Right lobe of liver (tissue), 6 donors: ENCODE results near the gene SEMA3B. TPM values are rescaled to one million over a fixed set of nuclear protein-coding genes. Genes with fewer than 3 reads are reported as not detected.

Experiments
- ATAC-seq, 4 donors: fragments of 200-7000 bp; cut with Tn5 transposase; one replicate each; pipeline ENCODE4 v1.9.1; 2020; ENCODE audit warnings: mild to moderate bottlenecking in 4 of 4, moderate library complexity in 4 of 4
- DNase-seq, 3 donors: peaks; one replicate each; pipeline ENCODE4 v3.0.0-alpha.2; 2020
- H3K27ac ChIP-seq, 3 donors: fragments of 200-600 bp; one replicate each; pipeline ENCODE4 v1.8.0; 2022
- H3K27me3 ChIP-seq, 2 donors: fragments of 200-600 bp; one replicate each; pipeline ENCODE4 v1.8.0; 2022
- H3K36me3 ChIP-seq, 4 donors: fragments of 200-600 bp; sonication (generic) in 1 of 4; one replicate each; pipeline versions ENCODE4 v1.5.1 to v1.8.0; 2017 to 2022; ENCODE audit warnings: control low read depth in 1 of 4
- H3K4me1 ChIP-seq, 4 donors: fragments of 200-600 bp; sonication (generic) in 1 of 4; one replicate each; pipeline versions ENCODE4 v1.5.1 to v1.8.0; 2017 to 2022; ENCODE audit warnings: control low read depth in 1 of 4
- H3K4me3 ChIP-seq, 3 donors: fragments of 200-600 bp; one replicate each; pipeline ENCODE4 v1.8.0; 2022
- H3K9me3 ChIP-seq, 4 donors: fragments of 200-600 bp; sonication (generic) in 1 of 4; one replicate each; pipeline versions ENCODE4 v1.5.1 to v1.8.0; 2017 to 2022; ENCODE audit warnings: control low read depth in 1 of 4
- CTCF ChIP-seq, 4 donors: fragments of 200-600 bp in 3 of 4; fragments of 450-650 bp in 1 of 4; IDR thresholded peaks; one replicate each; pipeline versions ENCODE4 v1.5.1 to v1.8.0; 2016 to 2022; ENCODE audit warnings: antibody characterized with exemption in 4 of 4, mild to moderate bottlenecking in 2 of 4
- POLR2A ChIP-seq: fragments of 450-650 bp; IDR thresholded peaks from one replicate; pipeline ENCODE4 v1.6.1; 2017; ENCODE audit warnings: antibody characterized with exemption, mild to moderate bottlenecking
- WGBS: methylation state at CpG from one replicate; pipeline ENCODE4 v1.1.6; 2018; ENCODE audit warnings: low coverage, low lambda C conversion rate; ENCODE audit not compliant: insufficient coverage; ENCODE audit errors: missing lambda C conversion rate; 5-methylcytosine and 5-hydroxymethylcytosine counted together
- intact Hi-C, 2 donors: fragments of 100-400 bp; cut with DNase I; formaldehyde crosslinking; loops; one replicate each; pipeline versions ENCODE4 v1.11.2 to v1.14.1; 2022
- total RNA-seq, 6 experiments: library from RNA; depleted of rRNA in 2 of 6; stranded (reverse); fragments of >200 nt in 2 of 6; fragmentation: NEBNext Ultra II Directional in 3 of 6; extraction: Animal tissue kit (Norgen Biotek cat#: 25700) in 3 of 6; gene quantifications; one replicate each; pipeline versions ENCODE4 v1.1.0 to v1.2.4, GENCODE V29; 2016 to 2023
- donor health status: DM: no; HTN: yes; CAD: no.
- donor health status: DM: no; HTN: no; CAD: no.
- donor health status: DM: no; HTN: no; CAD: no.
- donor health status: DM: no; HTN: yes; CAD: no.
- donor health status: DM: no; HTN: yes; CAD: no.

Gene SEMA3B
- total RNA-seq, 6 experiments from 2014 or later, result 1.7 to 4.5 (median 2.6) TPM

- DNase-seq, result peak in 1 of 3 donors; percentile 33
- Histone ChIP-seq H3K9me3 (no peaks in the 10 kb centered on the region), H3K27ac (peak overlapping the region in 2 of 3 donors; percentile 84 to 88), H3K36me3 (no peaks in the 10 kb centered on the region), H3K4me3 (peak overlapping the region; percentile 56 to 62 (median 61)), H3K4me1 (peaks cover 0 to 30% (median 12%) of the 10 kb centered on the region in 4 donors), H3K27me3 (no peaks in the 10 kb centered on the region)
- TF ChIP-seq CTCF (IDR thresholded peaks at IDR 0.05) (no peak), POLR2A (no peak)
- intact Hi-C loops, result no loop called here
- no peak for ATAC-seq
- WGBS, result 65% methylated on average over 4 of the region's 9 CpGs
Observed at GRCh38 chr3:50297896-50298725, 29.2 kb downstream of the SEMA3B start.

- peaks cover 0 to 26% (median 14%) of the 10 kb centered on the region in 4 donors for H3K4me1 ChIP-seq
- peak within 1 kb of the TSS; percentile 56 to 62 (median 61) for H3K4me3 ChIP-seq
- no peaks in the 10 kb centered on the region for H3K36me3 ChIP-seq
- peak; percentile 21 to 44 (median 34) for TF ChIP-seq CTCF (IDR thresholded peaks at IDR 0.05)
- peak; percentile 97 for TF ChIP-seq POLR2A
- ATAC-seq (peak; percentile 70 to 83 (median 77)), DNase-seq (peak; percentile 100)
- no peaks in the 10 kb centered on the region for H3K27me3 ChIP-seq
- no peaks in the 10 kb centered on the region for H3K9me3 ChIP-seq
- 0% methylated on average over 25 of the region's 61 CpGs for WGBS
- H3K27ac ChIP-seq, result peak within 1 kb of the TSS; percentile 84 to 96 (median 86)
- intact Hi-C loops, result no loop called here
Observed at GRCh38 chr3:50298836-50299637, 30.1 kb downstream of the SEMA3B start, which contains the start of the genes HYAL3 and NAA80. Gene HYAL3 (minus strand): TSS chr3:50299405. CDS start chr3:50295602, 3,803 bp downstream. Gene NAA80 (minus strand): TSS chr3:50299405. CDS start chr3:50297463, 1,942 bp downstream.

- Histone ChIP-seq H3K27ac (peak overlapping the region; percentile 78 to 96 (median 86)), H3K4me1 (peaks cover 0 to 26% (median 14%) of the 10 kb centered on the region in 4 donors), H3K9me3 (no peaks in the 10 kb centered on the region), H3K27me3 (no peaks in the 10 kb centered on the region), H3K4me3 (peak overlapping the region; percentile 4 to 25 (median 23)), H3K36me3 (no peaks in the 10 kb centered on the region)
- DNase-seq (no peak), ATAC-seq (no peak)
- WGBS, result 0% methylated on average over 11 of the region's 12 CpGs
- intact Hi-C loops, result no loop called here
- TF ChIP-seq CTCF (IDR thresholded peaks at IDR 0.05) (no peak), POLR2A (no peak)
Observed at GRCh38 chr3:50299638-50299928, 30.6 kb downstream of the SEMA3B start.

- no peak for ATAC-seq
- 7% methylated on average over 7 of the region's 12 CpGs for WGBS
- TF ChIP-seq POLR2A (peak; percentile 8), CTCF (IDR thresholded peaks at IDR 0.05) (no peak)
- H3K27ac ChIP-seq, result peak overlapping the region; percentile 78 to 96 (median 86)
- peak in 2 of 3 donors; percentile 37 to 70 for DNase-seq
- intact Hi-C loops, result no loop called here
- no peaks in the 10 kb centered on the region for H3K9me3 ChIP-seq
- H3K4me1 ChIP-seq, result peaks cover 0 to 26% (median 14%) of the 10 kb centered on the region in 4 donors
- no peaks in the 10 kb centered on the region for H3K27me3 ChIP-seq
- H3K4me3 ChIP-seq, result peak overlapping the region; percentile 4 to 25 (median 23)
- no peaks in the 10 kb centered on the region for H3K36me3 ChIP-seq
Observed at GRCh38 chr3:50299929-50300680, 31.2 kb downstream of the SEMA3B start.
